Thyroid gland (tissue), 4 donors: ENCODE results near the gene CYP2S1.

Source experiments
- POLR2A ChIP-seq, 2 donors: fragments of 450-650 bp; IDR thresholded peaks; one replicate each; pipeline ENCODE4 v1.6.1; 2017; ENCODE audit warnings: antibody characterized with exemption in 2 of 2, mild to moderate bottlenecking in 2 of 2, moderate library complexity in 1 of 2
- TF ChIP-seq, protein P1 (sequence below), 6 experiments: fragments of 200-600 bp in 3 of 6; fragments of 450-650 bp in 3 of 6; sonication (generic) in 3 of 6; IDR thresholded peaks; one replicate each; pipeline ENCODE4 v1.5.1; 2016 to 2019; ENCODE audit warnings: antibody characterized with exemption in 6 of 6, mild to moderate bottlenecking in 2 of 6, inconsistent platforms in 1 of 6, moderate library complexity in 1 of 6

DNA sequence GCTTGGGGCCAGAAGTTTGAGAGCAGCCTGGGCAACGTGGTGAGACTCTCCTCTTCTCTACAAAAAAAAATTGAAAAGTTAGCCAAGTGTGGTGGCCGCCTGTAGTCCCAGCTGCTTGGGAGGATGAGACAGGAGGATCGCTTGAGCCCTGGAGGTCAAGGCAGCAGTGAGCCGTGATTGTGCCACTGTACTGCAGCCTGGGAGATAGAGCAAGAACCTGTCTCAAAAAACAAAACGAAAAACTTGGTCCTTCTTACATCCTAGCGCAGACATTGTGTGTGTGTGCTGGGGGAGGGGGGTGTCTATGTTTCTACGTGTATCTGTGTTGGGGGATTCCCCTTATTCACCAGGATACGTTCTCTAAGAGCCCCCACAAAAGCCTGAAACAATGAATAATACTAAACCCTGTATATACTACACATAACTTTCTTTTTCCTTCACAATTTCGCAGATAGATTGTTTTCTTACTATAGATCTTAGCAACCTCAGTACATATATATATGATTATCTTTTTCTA lies 33.9 kb downstream of the CYP2S1 start:
- TF ChIP-seq, protein P1, sequence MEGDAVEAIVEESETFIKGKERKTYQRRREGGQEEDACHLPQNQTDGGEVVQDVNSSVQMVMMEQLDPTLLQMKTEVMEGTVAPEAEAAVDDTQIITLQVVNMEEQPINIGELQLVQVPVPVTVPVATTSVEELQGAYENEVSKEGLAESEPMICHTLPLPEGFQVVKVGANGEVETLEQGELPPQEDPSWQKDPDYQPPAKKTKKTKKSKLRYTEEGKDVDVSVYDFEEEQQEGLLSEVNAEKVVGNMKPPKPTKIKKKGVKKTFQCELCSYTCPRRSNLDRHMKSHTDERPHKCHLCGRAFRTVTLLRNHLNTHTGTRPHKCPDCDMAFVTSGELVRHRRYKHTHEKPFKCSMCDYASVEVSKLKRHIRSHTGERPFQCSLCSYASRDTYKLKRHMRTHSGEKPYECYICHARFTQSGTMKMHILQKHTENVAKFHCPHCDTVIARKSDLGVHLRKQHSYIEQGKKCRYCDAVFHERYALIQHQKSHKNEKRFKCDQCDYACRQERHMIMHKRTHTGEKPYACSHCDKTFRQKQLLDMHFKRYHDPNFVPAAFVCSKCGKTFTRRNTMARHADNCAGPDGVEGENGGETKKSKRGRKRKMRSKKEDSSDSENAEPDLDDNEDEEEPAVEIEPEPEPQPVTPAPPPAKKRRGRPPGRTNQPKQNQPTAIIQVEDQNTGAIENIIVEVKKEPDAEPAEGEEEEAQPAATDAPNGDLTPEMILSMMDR (IDR thresholded peaks at IDR 0.05), result no peak
- TF ChIP-seq POLR2A (IDR thresholded peaks at IDR 0.05), result no peak
